ENCODE data around the gene ITGB3BP. TPM values are rescaled to one million over a fixed set of nuclear protein-coding genes. Genes with fewer than 3 reads are reported as not detected.
"Not testable (repeated sequence)": the region's sequence is repeated elsewhere in the genome, so short reads cannot be mapped to it uniquely, and the experiment has no call there.

The ITGB3BP gene
- total RNA-seq, 2 experiments from 2014 or later = 76.6 to 86.6 TPM

GRCh38 chr1:63435161-63435560 is 87.9 kb downstream of the ITGB3BP start:
- CTCF ChIA-PET = no interaction called here
- intact Hi-C loops (cut with micrococcal nuclease) = no loop called here
- no peaks in the 10 kb centered on the region for H3K4me1 Mint-ChIP-seq (ENCODE audit: low read depth)

GRCh38 chr1:63429281-63429680 is 93.7 kb downstream of the ITGB3BP start:
- Mint-ChIP-seq H3K27me3 (no peaks in the 10 kb centered on the region), H3K4me3 (no peak overlapping the region), H3K4me1 (ENCODE audit: low read depth) (no peaks in the 10 kb centered on the region), H3K27ac (no peak overlapping the region), H3K36me3 (ENCODE audit: low read depth) (peaks cover 28% of the 10 kb centered on the region), H3K9me3 (peaks cover 2% of the 10 kb centered on the region)
- ChIA-PET CTCF (no interaction called here), POLR2A (no interaction called here)
- no peak for ATAC-seq
- DNase-seq = no peak
- no peak for TF ChIP-seq CTCF (IDR thresholded peaks at IDR 0.05)
- intact Hi-C loops (cut with micrococcal nuclease) = no loop called here

More at GRCh38 chr1:63435161-63435560, 87.9 kb downstream of the ITGB3BP start:
- ATAC-seq (no peak), DNase-seq (no peak)
- Mint-ChIP-seq H3K27ac (no peak overlapping the region), H3K4me3 (no peak overlapping the region), H3K9me3 (no peaks in the 10 kb centered on the region), H3K27me3 (no peaks in the 10 kb centered on the region), H3K36me3 (ENCODE audit: low read depth) (peaks cover 16% of the 10 kb centered on the region)
- TF ChIP-seq CTCF (IDR thresholded peaks at IDR 0.05) = no peak
- POLR2A ChIA-PET = interaction anchor here (1.3 kb wide), 1 partner anchor 11 kb away, joined by 4 read pairs; no protein-coding TSS in a partner anchor

GRCh38 chr1:63428815-63429214 is 94.2 kb downstream of the ITGB3BP start:
- CTCF ChIA-PET = no interaction called here
- POLR2A ChIA-PET = no interaction called here
- H3K9me3 Mint-ChIP-seq = peaks cover 2% of the 10 kb centered on the region
- H3K27me3 Mint-ChIP-seq = no peaks in the 10 kb centered on the region
- H3K4me1 Mint-ChIP-seq (ENCODE audit: low read depth) = no peaks in the 10 kb centered on the region
- TF ChIP-seq CTCF (IDR thresholded peaks at IDR 0.05) = no peak
- intact Hi-C loops (cut with micrococcal nuclease) = no loop called here
- DNase-seq = no peak
- peaks cover 28% of the 10 kb centered on the region for H3K36me3 Mint-ChIP-seq (ENCODE audit: low read depth)
- no peak overlapping the region for H3K27ac Mint-ChIP-seq
- ATAC-seq = no peak
- H3K4me3 Mint-ChIP-seq = no peak overlapping the region

GRCh38 chr1:63423649-63424048 is 99.4 kb downstream of the ITGB3BP start:
- no peaks in the 10 kb centered on the region for H3K27me3 Mint-ChIP-seq
- H3K36me3 Mint-ChIP-seq (ENCODE audit: low read depth) = peaks cover 24% of the 10 kb centered on the region
- CTCF ChIA-PET = no interaction called here
- DNase-seq (no peak), ATAC-seq (no peak)
- no peak overlapping the region for H3K27ac Mint-ChIP-seq
- intact Hi-C loops (cut with micrococcal nuclease) = no loop called here
- H3K4me1 Mint-ChIP-seq (ENCODE audit: low read depth) = no peaks in the 10 kb centered on the region
- no peak overlapping the region for H3K4me3 Mint-ChIP-seq
- no peaks in the 10 kb centered on the region for H3K9me3 Mint-ChIP-seq
- TF ChIP-seq CTCF (IDR thresholded peaks at IDR 0.05) = no peak
- POLR2A ChIA-PET = no interaction called here

- DNase-seq; CTCF ChIA-PET; H3K27ac Mint-ChIP-seq; ATAC-seq; H3K4me1 Mint-ChIP-seq (ENCODE audit: low read depth); POLR2A ChIA-PET; H3K27me3 Mint-ChIP-seq; H3K4me3 Mint-ChIP-seq; intact Hi-C loops (cut with micrococcal nuclease); H3K9me3 Mint-ChIP-seq: not testable (repeated sequence)
- peaks cover 34% of the 10 kb centered on the region for H3K36me3 Mint-ChIP-seq (ENCODE audit: low read depth)
Observed at GRCh38 chr1:63420746-63421145, 102.3 kb downstream of the ITGB3BP start.

- no peak overlapping the region for H3K4me3 Mint-ChIP-seq
- no peaks in the 10 kb centered on the region for H3K27me3 Mint-ChIP-seq
- TF ChIP-seq CTCF (IDR thresholded peaks at IDR 0.05) = no peak
- H3K9me3 Mint-ChIP-seq = no peaks in the 10 kb centered on the region
- H3K27ac Mint-ChIP-seq = no peak overlapping the region
- ATAC-seq = no peak
- ChIA-PET CTCF (no interaction called here), POLR2A (no interaction called here)
- intact Hi-C loops (cut with micrococcal nuclease) = no loop called here
- no peak for DNase-seq
- H3K36me3 Mint-ChIP-seq (ENCODE audit: low read depth) = peaks cover 42% of the 10 kb centered on the region
- no peaks in the 10 kb centered on the region for H3K4me1 Mint-ChIP-seq (ENCODE audit: low read depth)
Observed at GRCh38 chr1:63418101-63418500, 104.9 kb downstream of the ITGB3BP start.

Measured in activated CD8-positive, alpha-beta T cell treated with anti-CD3 and anti-CD28 coated beads for 36 hours (primary cell).